Endothelial cell of umbilical vein (primary cell): ENCODE data around the gene SLITRK3. TPM values are rescaled to one million over a fixed set of nuclear protein-coding genes. Genes with fewer than 3 reads are reported as not detected.

Source experiments
- BruUV-seq: library from RNA; stranded (reverse); fragments of 400-500 nt; replicated peaks from 2 replicates; lab custom pipeline; 2021; lab: Mats Ljungman, UMichigan
- CTCF ChIA-PET: fragments of 300-600, 350-600 bp; sonication (Branson Sonifier 250); formaldehyde crosslinking; loops from one replicate; lab custom pipeline; 2021; ENCODE audit warnings: antibody characterized with exemption, inconsistent platforms; lab: Charles Lee
- POLR2A ChIA-PET: fragments of 300-600, 350-600 bp; sonication (Branson Sonifier 250); formaldehyde crosslinking; loops from one replicate; lab custom pipeline; 2021; ENCODE audit warnings: antibody characterized with exemption, inconsistent platforms; lab: Charles Lee
- DNase-seq: peaks from one replicate; pipeline ENCODE4 v3.0.0-alpha.2; 2011; ENCODE audit warnings: low read depth, low spot score
- FAIRE-seq: peaks from 2 replicates; lab custom pipeline; 2011; peaks lifted over from hg19 to GRCh38; lab: Jason Lieb, UNC
- H2AFZ ChIP-seq: 2 replicates; pipeline ENCODE4 v1.6.0; 2012; ENCODE audit warnings: low read depth, low read length, control low read depth, inconsistent platforms
- H3K27ac ChIP-seq: 2 replicates; pipeline ENCODE4 v1.5.1; 2011; ENCODE audit warnings: low read depth, mild to moderate bottlenecking, control low read depth, low read length, moderate library complexity; ENCODE audit not compliant: insufficient read depth
- H3K27me3 ChIP-seq, 2 experiments: 2 replicates each; pipeline versions ENCODE4 v1.6.0 to v1.6.1; 2011; ENCODE audit warnings: low read length in 2 of 2, mixed read lengths in 1 of 2; ENCODE audit not compliant: control insufficient read depth in 2 of 2, insufficient read depth in 2 of 2
- H3K36me3 ChIP-seq, 2 experiments: 2 replicates in 1 of 2; 3 replicates in 1 of 2; pipeline ENCODE4 v1.5.1; 2011; ENCODE audit warnings: low read length in 2 of 2, mild to moderate bottlenecking in 1 of 2, moderate library complexity in 1 of 2; ENCODE audit not compliant: control insufficient read depth in 2 of 2, insufficient read depth in 2 of 2; ENCODE audit errors: extremely low read depth in 1 of 2
- H3K4me1 ChIP-seq: 3 replicates; pipeline ENCODE4 v1.5.1; 2011; ENCODE audit warnings: mild to moderate bottlenecking, low read length; ENCODE audit not compliant: control insufficient read depth, insufficient read depth; ENCODE audit errors: extremely low read depth
- H3K4me2 ChIP-seq: 2 replicates; pipeline ENCODE4 v1.6.1; 2011; ENCODE audit warnings: low read length, control low read depth, mixed read lengths; ENCODE audit not compliant: insufficient read depth
- H3K4me3 ChIP-seq, 3 experiments: fragments of 200-600 bp in 1 of 3; sonication (generic), shearing (Covaris generic) in 1 of 3; replicated peaks in 1 of 3; 2 replicates each; pipeline ENCODE4 v1.5.1; 2011 to 2016; ENCODE audit warnings: control low read depth in 3 of 3, low read length in 3 of 3, mild to moderate bottlenecking in 2 of 3, inconsistent platforms in 1 of 3, low read depth in 1 of 3, moderate library complexity in 1 of 3; ENCODE audit not compliant: insufficient read depth in 1 of 3
- H3K79me2 ChIP-seq: 2 replicates; pipeline ENCODE4 v1.6.0; 2012; ENCODE audit warnings: low read length, inconsistent platforms; ENCODE audit not compliant: control insufficient read depth, insufficient read depth
- H3K9ac ChIP-seq: replicated peaks from 2 replicates; pipeline ENCODE3; 2011; ENCODE audit warnings: low read length, control low read depth; ENCODE audit not compliant: insufficient read depth; ENCODE audit errors: extremely low read depth
- H3K9me1 ChIP-seq: replicated peaks from 3 replicates; pipeline ENCODE4 v1.6.0; 2011; ENCODE audit warnings: mild to moderate bottlenecking, low read length; ENCODE audit not compliant: control insufficient read depth, insufficient read depth; ENCODE audit errors: extremely low read depth
- H3K9me3 ChIP-seq: replicated peaks from 2 replicates; pipeline ENCODE4 v1.5.1; 2012; ENCODE audit warnings: low read length, inconsistent platforms; ENCODE audit not compliant: control insufficient read depth, insufficient read depth
- H4K20me1 ChIP-seq: replicated peaks from 2 replicates; pipeline ENCODE3; 2011; ENCODE audit warnings: mild to moderate bottlenecking, low read length; ENCODE audit not compliant: control insufficient read depth, insufficient read depth; ENCODE audit errors: extremely low read depth
- EZH2 ChIP-seq: IDR thresholded peaks from 2 replicates; pipeline ENCODE4 v1.6.1; 2012; ENCODE audit warnings: borderline replicate concordance, low read depth, mild to moderate bottlenecking, moderate library complexity, low read length, inconsistent platforms; ENCODE audit not compliant: severe bottlenecking
- FOS ChIP-seq: IDR thresholded peaks from 2 replicates; pipeline ENCODE4 v1.6.1; 2011; ENCODE audit warnings: mild to moderate bottlenecking, low read length, moderate library complexity, borderline replicate concordance; ENCODE audit not compliant: insufficient read depth
- GATA2 ChIP-seq: IDR thresholded peaks from 2 replicates; pipeline ENCODE4 v1.7.0; 2011; ENCODE audit warnings: low read depth, mild to moderate bottlenecking, moderate library complexity, mixed read lengths, low read length; ENCODE audit not compliant: insufficient read length, insufficient read depth
- JUN ChIP-seq: IDR thresholded peaks from 2 replicates; pipeline ENCODE4 v1.6.1; 2011; ENCODE audit warnings: borderline replicate concordance, low read depth; ENCODE audit not compliant: insufficient read length, insufficient read depth
- MYC ChIP-seq: IDR thresholded peaks from one replicate; pipeline ENCODE4 v1.6.1; 2011; ENCODE audit warnings: mild to moderate bottlenecking, low read depth, low read length
- POLR2A ChIP-seq: IDR thresholded peaks from 2 replicates; pipeline ENCODE4 v1.6.1; 2012; ENCODE audit warnings: low read depth, mild to moderate bottlenecking, control low read depth, low read length
- POLR2AphosphoS5 ChIP-seq: IDR thresholded peaks from 2 replicates; pipeline ENCODE4 v1.6.1; 2012; ENCODE audit warnings: low read depth, mild to moderate bottlenecking, control low read depth, low read length, moderate library complexity; ENCODE audit not compliant: insufficient read depth
- dilution Hi-C: fragments of 300-500 bp; cut with MboI; formaldehyde crosslinking; loops from one replicate; pipeline ENCODE4 v1.15.0; 2019; ENCODE audit warnings: low sequenced_read_pairs; ENCODE audit not compliant: extremely low pct_ligation_motif_present
- intact Hi-C: fragments of 100-400 bp; cut with micrococcal nuclease; formaldehyde crosslinking; loops from one replicate; pipeline ENCODE4 v1.10.0; 2022
- polyA plus RNA-seq, 4 experiments: library from polyadenylated mRNA; depleted of rRNA in 3 of 4; stranded (reverse) in 3 of 4; unstranded in 1 of 4; fragments of >200 nt; gene quantifications; 2 replicates each; pipeline versions ENCODE4 v1.2.1 to v1.2.3, GENCODE V29; 2011 to 2012; ENCODE audit warnings: missing spikeins in 1 of 4
- total RNA-seq: library from RNA; stranded (reverse); gene quantifications from 2 replicates; pipeline ENCODE4 v1.2.3, GENCODE V29; 2021
- TF ChIP-seq, protein P1 (sequence below), 2 donors: IDR thresholded peaks; 1 replicate in 1 of 2; 2 replicates in 1 of 2; pipeline ENCODE4 v1.5.1; 2011; ENCODE audit warnings: low read length in 2 of 2, mild to moderate bottlenecking in 2 of 2, moderate library complexity in 2 of 2, control low read depth in 1 of 2, inconsistent platforms in 1 of 2, low read depth in 1 of 2; ENCODE audit not compliant: insufficient read depth in 1 of 2; ENCODE audit errors: extremely low read depth in 1 of 2
- TF ChIP-seq, protein P2 (sequence below): IDR thresholded peaks from 2 replicates; pipeline ENCODE4 v1.6.1; 2011; ENCODE audit not compliant: insufficient read depth, insufficient read length

Gene SLITRK3
- total and polyA plus RNA-seq, 2 donors (not counting 3 experiments of a cell fraction or from before 2014, with no cell fraction given), result not detected

DNA sequence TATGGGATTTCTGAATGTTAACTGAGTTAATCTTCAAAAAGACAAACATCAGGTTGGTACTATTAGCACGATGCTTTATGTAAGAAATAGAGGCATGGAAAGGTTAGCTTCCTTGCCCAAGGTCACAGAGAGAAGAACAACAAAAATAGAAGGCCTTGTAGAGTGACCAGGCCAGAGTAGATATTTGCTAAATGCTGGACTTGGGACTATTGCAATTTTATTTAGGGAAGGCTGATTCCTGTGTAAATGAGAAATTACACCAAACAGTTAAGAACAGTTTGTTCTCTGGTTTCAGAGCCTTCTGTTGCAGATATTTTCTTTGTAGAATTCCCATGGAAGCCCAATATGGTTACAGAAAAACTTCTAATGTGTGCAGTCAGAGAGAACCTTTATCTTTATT is 16.4 kb upstream of the SLITRK3 start:
- intact Hi-C loops, result no loop called here
- DNase-seq (no peak), FAIRE-seq (no peak)
- H3K27ac ChIP-seq, result no peak overlapping the region
- H4K20me1 ChIP-seq, result no peaks in the 10 kb centered on the region
- dilution Hi-C loops, result no loop called here
- H3K9me3 ChIP-seq, result no peaks in the 10 kb centered on the region
- H3K4me1 ChIP-seq, result no peaks in the 10 kb centered on the region
- no peaks in the 10 kb centered on the region for H3K79me2 ChIP-seq
- TF ChIP-seq JUN (no peak), GATA2 (no peak), MYC (no peak), POLR2AphosphoS5 (no peak), POLR2A (no peak)
- TF ChIP-seq, protein P1, sequence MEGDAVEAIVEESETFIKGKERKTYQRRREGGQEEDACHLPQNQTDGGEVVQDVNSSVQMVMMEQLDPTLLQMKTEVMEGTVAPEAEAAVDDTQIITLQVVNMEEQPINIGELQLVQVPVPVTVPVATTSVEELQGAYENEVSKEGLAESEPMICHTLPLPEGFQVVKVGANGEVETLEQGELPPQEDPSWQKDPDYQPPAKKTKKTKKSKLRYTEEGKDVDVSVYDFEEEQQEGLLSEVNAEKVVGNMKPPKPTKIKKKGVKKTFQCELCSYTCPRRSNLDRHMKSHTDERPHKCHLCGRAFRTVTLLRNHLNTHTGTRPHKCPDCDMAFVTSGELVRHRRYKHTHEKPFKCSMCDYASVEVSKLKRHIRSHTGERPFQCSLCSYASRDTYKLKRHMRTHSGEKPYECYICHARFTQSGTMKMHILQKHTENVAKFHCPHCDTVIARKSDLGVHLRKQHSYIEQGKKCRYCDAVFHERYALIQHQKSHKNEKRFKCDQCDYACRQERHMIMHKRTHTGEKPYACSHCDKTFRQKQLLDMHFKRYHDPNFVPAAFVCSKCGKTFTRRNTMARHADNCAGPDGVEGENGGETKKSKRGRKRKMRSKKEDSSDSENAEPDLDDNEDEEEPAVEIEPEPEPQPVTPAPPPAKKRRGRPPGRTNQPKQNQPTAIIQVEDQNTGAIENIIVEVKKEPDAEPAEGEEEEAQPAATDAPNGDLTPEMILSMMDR (IDR thresholded peaks at IDR 0.05; ENCODE audit: extremely low read depth in 1 of 2, insufficient read depth in 1 of 2, low read depth in 1 of 2, low read length in 2 of 2), result no peak
- H3K36me3 ChIP-seq, result no peaks in the 10 kb centered on the region
- H3K4me2 ChIP-seq, result no peak overlapping the region
- H3K9me1 ChIP-seq, result no peaks in the 10 kb centered on the region
- no peak overlapping the region for H3K9ac ChIP-seq
- ChIA-PET CTCF (no interaction called here), POLR2A (no interaction called here)
- no peak overlapping the region for H2AFZ ChIP-seq
- H3K4me3 ChIP-seq, result no peak overlapping the region
- no TSS peak for BruUV-seq
- no peaks in the 10 kb centered on the region for H3K27me3 ChIP-seq

DNA sequence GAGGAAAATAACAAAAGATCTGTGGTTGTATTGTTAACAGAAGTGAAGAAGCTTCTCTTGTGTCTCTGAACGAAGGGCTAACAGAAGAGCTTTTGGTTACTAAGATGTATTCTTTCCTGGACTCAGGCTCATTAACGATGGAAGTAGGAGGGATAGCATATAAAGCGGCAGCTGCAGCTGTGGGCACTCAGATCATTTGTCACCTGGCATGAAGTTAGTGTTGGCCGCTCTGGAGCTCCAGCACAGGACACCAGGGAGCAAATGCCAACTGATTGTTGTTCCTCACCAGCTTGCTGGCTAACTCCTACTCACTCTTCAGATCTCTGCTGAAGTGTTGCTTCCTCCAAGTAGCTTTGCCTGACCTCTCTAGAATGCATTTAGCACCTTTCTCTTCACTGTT is 15.5 kb upstream of the SLITRK3 start:
- TF ChIP-seq MYC (no peak), JUN (no peak), FOS (no peak), POLR2A (no peak), GATA2 (no peak), POLR2AphosphoS5 (no peak), EZH2 (no peak)
- TF ChIP-seq, protein P1 (IDR thresholded peaks at IDR 0.05; ENCODE audit: extremely low read depth in 1 of 2, insufficient read depth in 1 of 2, low read depth in 1 of 2, low read length in 2 of 2), result no peak
- TF ChIP-seq, protein P2, sequence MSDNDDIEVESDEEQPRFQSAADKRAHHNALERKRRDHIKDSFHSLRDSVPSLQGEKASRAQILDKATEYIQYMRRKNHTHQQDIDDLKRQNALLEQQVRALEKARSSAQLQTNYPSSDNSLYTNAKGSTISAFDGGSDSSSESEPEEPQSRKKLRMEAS, result no peak
- Histone ChIP-seq H3K79me2 (no peaks in the 10 kb centered on the region), H3K27me3 (no peaks in the 10 kb centered on the region), H3K9me3 (no peaks in the 10 kb centered on the region), H2AFZ (no peak overlapping the region), H3K27ac (no peak overlapping the region), H4K20me1 (no peaks in the 10 kb centered on the region), H3K36me3 (no peaks in the 10 kb centered on the region), H3K4me2 (no peak overlapping the region), H3K9me1 (no peaks in the 10 kb centered on the region), H3K9ac (no peak overlapping the region), H3K4me1 (no peaks in the 10 kb centered on the region), H3K4me3 (no peak overlapping the region)
- DNase-seq (no peak), FAIRE-seq (no peak)
- ChIA-PET POLR2A (no interaction called here), CTCF (interaction anchor here (1.2 kb wide), 1 partner anchor 12 kb away, joined by 4 read pairs; no protein-coding TSS in a partner anchor)
- intact Hi-C loops, result no loop called here
- dilution Hi-C loops, result no loop called here
- BruUV-seq, result no TSS peak
